GM21390 (cell line): ENCODE data around the gene ATG14.
"Not testable (repeated sequence)": the region's sequence is repeated elsewhere in the genome, so short reads cannot be mapped to it uniquely, and the experiment has no call there.

Experiments used
- ATAC-seq: cut with Tn5 transposase; IDR thresholded peaks from one replicate; pipeline ENCODE4 v1.9.1; 2021; ENCODE audit not compliant: unreplicated experiment

ATG14 gene

GRCh38 chr14:55434805-55435174, 23.2 kb upstream of the ATG14 start:
- ATAC-seq = no peak

DNA sequence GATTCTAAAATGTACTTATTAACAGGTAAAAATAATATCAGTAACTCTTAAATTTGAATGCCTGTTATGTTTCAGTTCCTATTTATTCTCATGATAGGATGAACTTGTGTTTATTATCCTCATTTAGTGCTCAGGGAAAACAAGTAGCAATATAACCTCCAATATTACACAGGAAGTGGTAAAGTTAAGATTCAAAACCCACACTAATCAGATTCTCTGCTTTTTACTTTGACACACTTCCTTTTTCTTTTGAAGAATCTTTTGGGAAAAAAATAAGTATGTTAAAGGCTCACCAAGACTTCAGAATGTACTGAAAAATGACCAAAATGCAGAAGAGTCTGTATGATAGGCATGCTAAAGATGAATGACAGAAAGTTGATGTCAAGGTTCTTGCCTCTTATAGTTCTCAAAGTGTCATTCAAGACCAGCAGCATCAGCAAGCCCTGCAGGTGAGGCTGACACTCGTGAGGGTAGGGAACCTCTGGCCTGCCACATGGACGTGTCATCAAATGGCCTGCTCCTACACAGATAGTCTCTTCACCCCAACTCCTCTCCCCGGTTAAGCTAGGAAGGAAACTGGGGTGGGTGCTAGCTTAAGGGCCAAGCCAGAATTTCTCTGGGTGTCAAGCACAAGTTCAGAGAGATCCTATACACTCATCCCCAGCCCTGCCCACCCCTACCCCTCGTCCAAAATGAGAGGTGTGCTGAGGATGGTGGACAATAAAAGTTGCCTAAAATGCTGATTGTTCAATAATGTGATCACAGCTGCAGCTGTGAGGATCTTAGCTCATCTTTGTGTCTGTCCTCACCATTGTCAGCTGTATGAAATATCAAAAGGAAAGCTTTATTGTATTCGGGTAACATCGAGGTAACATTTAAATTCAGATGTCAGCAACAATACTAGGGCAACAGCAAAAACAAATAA, 22.5 kb upstream of the ATG14 start:
- ATAC-seq = no peak

- ATAC-seq = no peak
These were observed 21.0 kb upstream of the ATG14 start for GRCh38 chr14:55432628-55433027.

GRCh38 chr14:55430024-55430690, 18.5 kb upstream of the ATG14 start:
- peak; percentile 65 for ATAC-seq

DNA sequence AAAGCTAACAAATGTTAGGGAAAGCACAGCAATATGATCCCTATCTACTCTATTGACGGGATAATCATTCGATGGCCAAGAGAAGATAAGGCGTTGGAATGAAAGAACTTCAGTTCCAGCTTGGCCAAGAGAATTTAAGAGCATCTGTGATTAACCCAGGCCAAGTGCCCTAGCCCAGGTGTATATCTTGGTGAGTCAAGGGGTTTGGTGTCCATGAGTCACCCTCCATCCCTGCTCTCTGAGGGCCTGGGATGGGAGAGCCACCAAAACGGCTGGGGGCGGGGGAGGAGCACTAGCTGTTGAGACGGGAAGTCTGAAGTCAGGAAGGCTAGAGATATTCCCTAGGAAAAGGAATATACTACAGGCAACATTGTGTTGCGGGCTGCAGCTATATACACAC, 15.8 kb upstream of the ATG14 start:
- no peak for ATAC-seq

DNA sequence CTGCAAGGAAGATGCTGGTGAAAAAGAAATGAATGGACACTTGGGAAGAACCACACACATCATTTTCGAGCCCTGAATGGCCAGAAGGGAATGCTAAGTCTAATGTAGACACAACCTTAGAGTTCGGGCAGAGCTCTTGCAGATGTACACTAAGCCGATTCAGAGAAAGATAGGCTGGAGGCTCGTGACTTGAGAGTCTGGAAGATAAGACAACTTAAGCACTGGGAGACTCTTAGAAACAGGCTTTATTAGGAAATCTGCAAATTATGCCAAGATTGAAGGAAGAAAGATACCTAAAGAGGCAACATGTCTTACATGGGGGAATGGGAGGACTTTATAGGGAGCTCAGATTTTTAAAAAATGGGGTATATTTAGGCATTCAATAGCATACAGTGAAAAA, 15.3 kb upstream of the ATG14 start:
- ATAC-seq = no peak

- no peak for ATAC-seq
These were observed 13.5 kb upstream of the ATG14 start for GRCh38 chr14:55425091-55425490.

- ATAC-seq = no peak
These were observed 12.3 kb upstream of the ATG14 start for GRCh38 chr14:55423969-55424368.

- not testable (repeated sequence) for ATAC-seq
These were observed 10.7 kb upstream of the ATG14 start for GRCh38 chr14:55422338-55422737.

- ATAC-seq = no peak
These were observed 8.0 kb upstream of the ATG14 start for GRCh38 chr14:55419663-55420062.

- ATAC-seq = no peak
These were observed 6.8 kb upstream of the ATG14 start for GRCh38 chr14:55418411-55418810.

GRCh38 chr14:55417955-55418354, 6.3 kb upstream of the ATG14 start:
- ATAC-seq = no peak

- ATAC-seq = no peak
These were observed 5.2 kb upstream of the ATG14 start for GRCh38 chr14:55416866-55417265.

GRCh38 chr14:55414551-55414950, 2.9 kb upstream of the ATG14 start:
- ATAC-seq = no peak

GRCh38 chr14:55412676-55413075, 1.0 kb upstream of the ATG14 start:
- ATAC-seq = no peak

GRCh38 chr14:55410876-55411275, 754 bp downstream of the ATG14 start:
- ATAC-seq = no peak

DNA sequence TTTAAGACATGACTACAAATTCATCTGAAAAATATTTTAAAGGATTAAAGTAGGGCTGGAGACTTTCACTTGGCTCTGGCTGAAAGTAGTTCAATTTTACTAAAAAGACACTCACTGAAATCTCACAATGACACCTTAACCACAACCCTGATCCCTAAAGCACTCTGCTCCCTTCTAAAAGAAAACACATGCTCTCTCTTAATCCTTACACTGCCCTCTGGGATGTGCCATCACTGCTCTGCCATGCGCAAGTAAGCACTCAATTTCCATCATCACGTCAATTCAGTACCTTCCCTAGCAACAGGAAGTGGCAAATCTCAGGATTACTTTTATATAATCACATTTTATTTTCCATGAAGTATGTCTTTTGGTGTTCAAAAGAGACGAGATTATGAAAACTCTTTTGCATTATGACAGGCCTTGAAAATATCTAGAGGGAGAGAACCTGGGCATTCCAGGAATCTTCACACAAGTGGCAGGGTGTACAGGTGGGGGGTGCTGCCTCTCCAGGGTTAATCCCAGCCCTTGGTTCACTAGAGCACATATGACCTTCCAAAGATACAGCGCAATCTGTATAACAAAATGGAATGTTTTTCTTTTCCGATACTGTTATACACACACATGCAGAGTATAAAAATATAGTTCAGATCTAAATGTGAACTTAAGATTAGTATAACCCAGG, 7.3 kb downstream of the ATG14 start:
- no peak for ATAC-seq

- no peak for ATAC-seq
These were observed 9.9 kb downstream of the ATG14 start for GRCh38 chr14:55401751-55402150.

DNA sequence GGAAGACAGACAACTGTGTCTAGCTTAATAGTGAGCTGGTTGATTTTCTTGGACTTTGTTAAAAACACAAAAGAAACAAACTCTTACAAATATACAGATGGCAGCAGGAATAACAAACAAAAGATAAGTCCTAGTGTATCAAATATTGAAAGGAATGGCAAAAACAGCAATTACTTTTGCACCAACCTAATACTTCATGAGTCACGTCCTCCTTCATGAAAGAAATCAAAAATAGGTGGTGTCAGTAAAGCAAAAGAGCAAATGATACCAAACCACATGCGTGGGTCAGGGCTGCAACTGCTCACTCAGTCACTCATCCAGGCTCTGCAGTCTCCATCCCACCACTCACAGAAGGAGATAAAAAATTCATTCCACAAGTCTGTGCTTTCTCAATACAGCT, 11.8 kb downstream of the ATG14 start:
- ATAC-seq = no peak

DNA sequence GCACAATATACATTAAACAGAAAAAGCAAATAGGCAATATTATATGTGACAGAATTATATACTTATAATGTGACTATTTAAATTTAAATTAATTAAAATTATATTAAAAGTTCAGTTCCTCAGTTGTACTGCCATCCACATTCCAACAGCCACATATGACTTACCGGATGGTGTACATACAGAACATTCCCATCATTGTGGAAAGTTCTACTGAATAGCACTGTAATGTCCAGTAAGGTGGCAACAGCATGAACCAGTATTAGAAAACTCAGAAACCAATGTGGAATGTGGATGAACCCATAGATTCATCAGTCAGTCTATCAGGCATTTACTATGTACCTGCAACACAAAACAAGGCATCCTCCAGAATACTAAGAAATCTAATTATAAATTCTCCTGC, 12.4 kb downstream of the ATG14 start:
- no peak for ATAC-seq

GRCh38 chr14:55398679-55399078, 13.0 kb downstream of the ATG14 start:
- ATAC-seq = no peak

DNA sequence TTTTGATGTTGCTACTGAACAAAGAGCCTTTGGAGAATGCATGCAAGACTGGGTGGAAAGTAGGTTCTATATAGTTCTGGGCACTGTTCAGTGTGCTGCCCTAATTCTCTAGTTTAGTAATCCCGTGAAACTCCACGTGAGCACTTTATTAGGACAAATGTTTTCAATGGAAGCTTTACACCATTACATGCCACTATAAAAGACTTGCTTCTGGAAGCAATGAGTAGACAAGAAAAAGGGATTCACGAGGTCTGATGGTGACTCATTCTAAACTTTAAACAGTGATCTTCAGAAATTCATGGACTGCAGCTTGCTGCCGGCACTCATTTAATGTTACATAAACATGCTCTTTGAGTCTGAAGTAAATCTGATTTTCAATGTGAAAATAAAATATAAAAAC, 22.3 kb downstream of the ATG14 start:
- ATAC-seq = no peak
